ENCODE data around the gene SAXO2.
"Not testable (repeated sequence)": the region's sequence is repeated elsewhere in the genome, so short reads cannot be mapped to it uniquely, and the experiment has no call there.

- not testable (repeated sequence) for TF ChIP-seq CTCF, POLR2A, EP300 (IDR thresholded peaks at IDR 0.05)
Observed at GRCh38 chr15:82284381-82284780, 21.8 kb downstream of the SAXO2 start.

Measured in sigmoid colon (tissue), 4 donors.